Right lobe of liver (tissue), 6 donors: ENCODE measurements around the gene ELL. TPM values are rescaled to one million over a fixed set of nuclear protein-coding genes. Genes with fewer than 3 reads are reported as not detected.
"Not testable (repeated sequence)": the region's sequence is repeated elsewhere in the genome, so short reads cannot be mapped to it uniquely, and the experiment has no call there.

Experiments
- ATAC-seq, 4 donors: fragments of 200-7000 bp; cut with Tn5 transposase; one replicate each; pipeline ENCODE4 v1.9.1; 2020; ENCODE audit warnings: mild to moderate bottlenecking in 4 of 4, moderate library complexity in 4 of 4
- DNase-seq, 3 donors: peaks; one replicate each; pipeline ENCODE4 v3.0.0-alpha.2; 2020
- H3K27ac ChIP-seq, 3 donors: fragments of 200-600 bp; one replicate each; pipeline ENCODE4 v1.8.0; 2022
- H3K27me3 ChIP-seq, 2 donors: fragments of 200-600 bp; one replicate each; pipeline ENCODE4 v1.8.0; 2022
- H3K36me3 ChIP-seq, 4 donors: fragments of 200-600 bp; sonication (generic) in 1 of 4; one replicate each; pipeline versions ENCODE4 v1.5.1 to v1.8.0; 2017 to 2022; ENCODE audit warnings: control low read depth in 1 of 4
- H3K4me1 ChIP-seq, 4 donors: fragments of 200-600 bp; sonication (generic) in 1 of 4; one replicate each; pipeline versions ENCODE4 v1.5.1 to v1.8.0; 2017 to 2022; ENCODE audit warnings: control low read depth in 1 of 4
- H3K4me3 ChIP-seq, 3 donors: fragments of 200-600 bp; one replicate each; pipeline ENCODE4 v1.8.0; 2022
- H3K9me3 ChIP-seq, 4 donors: fragments of 200-600 bp; sonication (generic) in 1 of 4; one replicate each; pipeline versions ENCODE4 v1.5.1 to v1.8.0; 2017 to 2022; ENCODE audit warnings: control low read depth in 1 of 4
- CTCF ChIP-seq, 4 donors: fragments of 200-600 bp in 3 of 4; fragments of 450-650 bp in 1 of 4; IDR thresholded peaks; one replicate each; pipeline versions ENCODE4 v1.5.1 to v1.8.0; 2016 to 2022; ENCODE audit warnings: antibody characterized with exemption in 4 of 4, mild to moderate bottlenecking in 2 of 4
- POLR2A ChIP-seq: fragments of 450-650 bp; IDR thresholded peaks from one replicate; pipeline ENCODE4 v1.6.1; 2017; ENCODE audit warnings: antibody characterized with exemption, mild to moderate bottlenecking
- WGBS: methylation state at CpG from one replicate; pipeline ENCODE4 v1.1.6; 2018; ENCODE audit warnings: low coverage, low lambda C conversion rate; ENCODE audit not compliant: insufficient coverage; ENCODE audit errors: missing lambda C conversion rate; 5-methylcytosine and 5-hydroxymethylcytosine counted together
- intact Hi-C, 2 donors: fragments of 100-400 bp; cut with DNase I; formaldehyde crosslinking; loops; one replicate each; pipeline versions ENCODE4 v1.11.2 to v1.14.1; 2022
- total RNA-seq, 6 experiments: library from RNA; depleted of rRNA in 2 of 6; stranded (reverse); fragments of >200 nt in 2 of 6; fragmentation: NEBNext Ultra II Directional in 3 of 6; extraction: Animal tissue kit (Norgen Biotek cat#: 25700) in 3 of 6; gene quantifications; one replicate each; pipeline versions ENCODE4 v1.1.0 to v1.2.4, GENCODE V29; 2016 to 2023
- donor health status: DM: no; HTN: yes; CAD: no.
- donor health status: DM: no; HTN: no; CAD: no.
- donor health status: DM: no; HTN: no; CAD: no.
- donor health status: DM: no; HTN: yes; CAD: no.
- donor health status: DM: no; HTN: yes; CAD: no.

The ELL gene
- total RNA-seq, 6 experiments from 2014 or later, result 5.3 to 11.9 (median 8.6) TPM

DNA sequence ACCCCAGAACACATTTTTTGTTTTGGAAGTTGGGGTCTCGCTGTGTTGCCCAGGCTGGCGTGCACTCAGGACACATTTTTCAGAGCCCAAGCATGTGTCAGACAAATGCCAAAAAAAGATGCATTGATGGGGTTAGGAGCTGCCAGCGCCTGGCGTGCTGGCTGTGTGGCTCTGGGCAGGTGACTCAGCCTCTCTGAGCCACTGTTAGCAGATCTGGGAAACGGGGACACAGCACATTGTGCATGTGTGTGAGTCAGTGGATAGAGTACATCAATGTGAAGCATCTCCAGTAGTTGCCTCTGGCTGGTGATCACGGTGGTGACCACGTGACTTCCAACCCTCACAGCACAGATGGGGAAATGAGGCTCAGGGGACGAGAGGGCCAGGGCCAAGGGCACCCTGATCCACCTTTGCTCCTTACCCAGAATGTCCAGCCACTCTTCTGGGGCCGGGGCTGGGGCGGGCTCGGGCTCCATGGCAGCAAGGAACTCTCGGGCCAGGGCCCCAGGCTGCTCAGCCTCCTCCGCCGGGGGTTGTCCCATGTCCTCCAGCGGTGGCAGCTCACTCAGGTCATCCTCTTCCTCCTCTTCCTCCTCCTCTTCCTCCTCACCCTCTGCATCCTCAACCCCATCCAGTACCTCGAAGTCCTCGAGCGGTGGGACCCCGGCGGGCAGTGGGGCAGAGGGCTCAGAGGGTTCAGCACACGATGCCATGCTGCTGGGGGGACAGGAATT, 19.6 kb upstream of the ELL start:
- H3K27me3 ChIP-seq, result no peaks in the 10 kb centered on the region
- ATAC-seq, result peak in 1 of 4 donors; percentile 4
- no peak overlapping the region for H3K4me3 ChIP-seq
- intact Hi-C loops, result no loop called here
- DNase-seq, result no peak
- no peak overlapping the region for H3K27ac ChIP-seq
- no peaks in the 10 kb centered on the region for H3K9me3 ChIP-seq
- H3K36me3 ChIP-seq, result peaks cover 0 to 31% (median 1%) of the 10 kb centered on the region in 4 donors
- TF ChIP-seq CTCF (IDR thresholded peaks at IDR 0.05) (no peak), POLR2A (no peak)
- WGBS, result 100% methylated on average over 7 of the region's 21 CpGs
- H3K4me1 ChIP-seq, result peaks cover 0 to 17% (median 3%) of the 10 kb centered on the region in 4 donors

DNA sequence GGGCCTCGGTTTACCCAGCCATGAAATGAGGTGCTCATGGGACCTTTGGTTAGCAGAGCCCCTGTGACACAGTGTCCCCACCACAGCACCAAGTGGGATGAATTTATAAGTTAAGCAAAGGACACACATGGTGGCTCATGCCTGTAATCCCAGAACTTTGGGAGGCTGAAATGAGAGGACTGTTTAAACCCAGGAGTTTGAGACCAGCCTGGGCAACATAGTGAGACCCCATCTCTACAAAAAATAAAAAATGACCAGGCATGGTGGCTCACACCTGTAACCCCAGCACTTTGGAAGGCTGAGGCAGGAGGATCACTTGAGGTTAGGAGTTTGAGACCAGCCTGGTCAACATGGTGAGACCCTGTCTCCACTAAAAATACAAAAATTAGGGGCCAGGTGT, 18.3 kb upstream of the ELL start:
- intact Hi-C loops, H3K27me3 ChIP-seq, H3K4me3 ChIP-seq, ATAC-seq, H3K9me3 ChIP-seq, H3K27ac ChIP-seq, DNase-seq: not testable (repeated sequence)
- WGBS, result no CpG with 5 or more reads among the region's 1 CpG
- Histone ChIP-seq H3K36me3 (peaks cover 0 to 36% (median 1%) of the 10 kb centered on the region in 4 donors), H3K4me1 (peaks cover 0 to 17% (median 3%) of the 10 kb centered on the region in 4 donors)

DNA sequence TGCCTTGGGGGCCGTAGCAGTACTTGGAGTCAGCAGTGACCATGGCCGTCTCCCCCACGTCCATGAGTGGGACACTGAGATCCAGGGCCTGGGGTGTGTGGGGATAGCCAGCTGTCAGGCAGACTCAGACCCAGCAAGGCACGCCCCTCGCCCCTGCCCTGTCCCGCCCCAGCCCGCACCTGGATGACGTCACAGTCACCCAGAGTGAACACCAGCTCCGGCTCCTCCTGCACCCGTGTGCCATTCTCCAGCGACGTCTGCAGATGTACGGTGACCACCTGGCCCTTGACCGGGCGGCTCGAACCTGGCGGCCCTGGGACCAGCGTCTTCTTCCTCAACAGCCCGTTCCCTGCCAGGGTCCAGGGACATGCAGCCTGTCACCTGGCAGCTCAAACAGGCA, 17.5 kb upstream of the ELL start:
- Histone ChIP-seq H3K27me3 (no peaks in the 10 kb centered on the region), H3K27ac (no peak overlapping the region), H3K36me3 (peaks cover 0 to 41% (median 1%) of the 10 kb centered on the region in 4 donors), H3K4me3 (no peak overlapping the region), H3K9me3 (no peaks in the 10 kb centered on the region), H3K4me1 (peaks cover 0 to 17% (median 3%) of the 10 kb centered on the region in 4 donors)
- no peak for ATAC-seq
- 100% methylated on average over 1 of the region's 19 CpGs for WGBS
- no peak for TF ChIP-seq POLR2A
- no peak for TF ChIP-seq CTCF (IDR thresholded peaks at IDR 0.05)
- intact Hi-C loops, result no loop called here
- no peak for DNase-seq

GRCh38 chr19:18538115-18538514, 16.2 kb upstream of the ELL start:
- peak; percentile 84 to 93 (median 88) for ATAC-seq
- peak overlapping the region in 2 of 3 donors; percentile 47 to 53 for H3K27ac ChIP-seq

More at GRCh38 chr19:18538115-18538514, 16.2 kb upstream of the ELL start:
- Histone ChIP-seq H3K27me3 (no peaks in the 10 kb centered on the region), H3K4me3 (no peak overlapping the region), H3K4me1 (peaks cover 0 to 13% (median 3%) of the 10 kb centered on the region in 4 donors), H3K36me3 (peaks cover 0 to 45% (median 1%) of the 10 kb centered on the region in 4 donors), H3K9me3 (no peaks in the 10 kb centered on the region)
- DNase-seq, result peak; percentile 75 to 81 (median 81)
- WGBS, result 56% methylated on average over 3 of the region's 22 CpGs
- no peak for TF ChIP-seq POLR2A
- TF ChIP-seq CTCF (IDR thresholded peaks at IDR 0.05), result no peak
- intact Hi-C loops, result no loop called here
